ENCODE data around the gene ARL4D. TPM values are rescaled to one million over a fixed set of nuclear protein-coding genes. Genes with fewer than 3 reads are reported as not detected.

Gene ARL4D
- total and polyA plus RNA-seq, 4 donors, result 10.3 to 37.8 (median 16.4) TPM

DNA sequence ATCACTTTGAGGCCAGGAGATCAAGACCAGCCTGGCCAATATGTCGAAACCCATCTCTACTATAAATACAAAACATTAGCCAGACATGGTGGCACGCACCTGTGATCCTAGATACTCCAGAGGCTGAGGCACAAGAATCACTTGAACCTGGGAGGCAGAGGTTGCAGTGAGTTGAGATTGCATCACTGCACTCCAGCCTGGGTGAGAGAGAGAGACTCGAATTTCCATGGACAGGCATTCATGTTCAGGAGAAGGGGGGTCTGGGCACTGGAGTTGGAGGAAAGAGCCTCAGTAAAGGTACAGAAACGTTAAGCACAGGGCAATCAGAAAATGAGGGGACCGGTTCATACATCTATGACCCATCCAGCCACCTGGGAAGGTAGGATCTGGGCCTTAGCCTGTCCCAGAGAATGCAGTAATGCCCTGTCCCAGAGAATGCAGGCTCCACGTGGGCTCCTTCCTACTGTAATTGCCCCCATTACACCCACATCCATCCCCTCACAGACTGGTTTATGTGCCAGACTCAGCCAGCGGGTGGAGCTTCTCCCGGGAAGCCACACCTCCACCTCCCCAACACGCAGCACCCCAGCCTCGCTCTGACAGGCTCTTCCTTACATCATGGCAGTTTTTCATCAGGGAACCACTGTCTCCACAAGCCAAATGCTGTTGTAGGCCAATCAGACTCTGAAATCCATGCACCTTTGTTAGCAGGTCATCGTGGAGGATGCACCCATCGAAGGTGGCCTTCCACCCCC lies 21.6 kb upstream of the ARL4D start:
- no peaks in the 10 kb centered on the region for H3K36me3 ChIP-seq (ENCODE audit: control insufficient read depth in 4 of 4, insufficient read depth in 4 of 4, low read length in 4 of 4)
- no peak overlapping the region for H3K9ac ChIP-seq (ENCODE audit: insufficient read depth in 1 of 2, low read length in 2 of 2)
- DNase-seq (no peak), ATAC-seq (ENCODE audit: insufficient read depth, low FRiP score) (no peak)
- no peak overlapping the region for H3K4me3 ChIP-seq
- TF ChIP-seq, protein P1, sequence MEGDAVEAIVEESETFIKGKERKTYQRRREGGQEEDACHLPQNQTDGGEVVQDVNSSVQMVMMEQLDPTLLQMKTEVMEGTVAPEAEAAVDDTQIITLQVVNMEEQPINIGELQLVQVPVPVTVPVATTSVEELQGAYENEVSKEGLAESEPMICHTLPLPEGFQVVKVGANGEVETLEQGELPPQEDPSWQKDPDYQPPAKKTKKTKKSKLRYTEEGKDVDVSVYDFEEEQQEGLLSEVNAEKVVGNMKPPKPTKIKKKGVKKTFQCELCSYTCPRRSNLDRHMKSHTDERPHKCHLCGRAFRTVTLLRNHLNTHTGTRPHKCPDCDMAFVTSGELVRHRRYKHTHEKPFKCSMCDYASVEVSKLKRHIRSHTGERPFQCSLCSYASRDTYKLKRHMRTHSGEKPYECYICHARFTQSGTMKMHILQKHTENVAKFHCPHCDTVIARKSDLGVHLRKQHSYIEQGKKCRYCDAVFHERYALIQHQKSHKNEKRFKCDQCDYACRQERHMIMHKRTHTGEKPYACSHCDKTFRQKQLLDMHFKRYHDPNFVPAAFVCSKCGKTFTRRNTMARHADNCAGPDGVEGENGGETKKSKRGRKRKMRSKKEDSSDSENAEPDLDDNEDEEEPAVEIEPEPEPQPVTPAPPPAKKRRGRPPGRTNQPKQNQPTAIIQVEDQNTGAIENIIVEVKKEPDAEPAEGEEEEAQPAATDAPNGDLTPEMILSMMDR (IDR thresholded peaks at IDR 0.05; ENCODE audit: control extremely low read depth, extremely low read depth), result no peak
- peaks cover 0 to 5% (median under 1%) of the 10 kb centered on the region in 4 donors for H3K9me3 ChIP-seq (ENCODE audit: control insufficient read depth in 4 of 4, insufficient read depth in 3 of 4, low read length in 3 of 4)
- 76 to 90% methylated on average over 12 of the region's 12 CpGs for WGBS, 2 donors
- H3K4me1 ChIP-seq (ENCODE audit: control insufficient read depth in 5 of 5, insufficient read depth in 5 of 5, low read length in 5 of 5), result peaks cover 0 to 1% (median 0%) of the 10 kb centered on the region in 5 donors
- no peak overlapping the region for H3K27ac ChIP-seq (ENCODE audit: low read depth in 1 of 2, low read length in 1 of 2)
- no peaks in the 10 kb centered on the region for H3K27me3 ChIP-seq (ENCODE audit: control insufficient read depth in 3 of 3, insufficient read depth in 3 of 3, low read length in 2 of 3)

DNA sequence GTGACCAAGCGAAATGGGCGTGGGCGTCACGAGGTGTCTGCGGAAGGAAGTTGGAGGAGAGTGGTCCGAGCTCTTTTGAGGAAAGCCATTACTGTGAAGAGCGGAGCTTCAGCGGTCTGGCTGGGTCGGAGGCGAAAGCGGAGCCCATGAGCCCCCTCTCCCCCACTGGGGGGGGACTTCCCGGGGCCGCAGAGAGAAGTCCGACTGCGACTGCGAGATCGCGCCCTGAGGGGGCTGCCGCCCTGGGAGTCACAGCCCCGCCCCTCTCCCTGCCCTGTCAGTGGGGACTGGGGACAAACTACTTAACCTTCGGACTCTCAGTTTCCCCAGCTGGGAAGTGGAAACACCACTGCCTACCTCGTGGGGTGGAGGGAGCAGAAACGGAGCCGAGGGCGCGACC lies 20.0 kb upstream of the ARL4D start:
- Histone ChIP-seq H3K27ac (ENCODE audit: low read depth in 1 of 2, low read length in 1 of 2) (no peak overlapping the region), H3K27me3 (ENCODE audit: control insufficient read depth in 3 of 3, insufficient read depth in 3 of 3, low read length in 2 of 3) (no peaks in the 10 kb centered on the region), H3K4me1 (ENCODE audit: control insufficient read depth in 5 of 5, insufficient read depth in 5 of 5, low read length in 5 of 5) (peaks cover 0 to 1% (median 0%) of the 10 kb centered on the region in 5 donors), H3K4me3 (no peak overlapping the region), H3K9me3 (ENCODE audit: control insufficient read depth in 4 of 4, insufficient read depth in 3 of 4, low read length in 3 of 4) (peaks cover 0 to 5% (median under 1%) of the 10 kb centered on the region in 4 donors), H3K9ac (ENCODE audit: insufficient read depth in 1 of 2, low read length in 2 of 2) (no peak overlapping the region), H3K36me3 (ENCODE audit: control insufficient read depth in 4 of 4, insufficient read depth in 4 of 4, low read length in 4 of 4) (no peaks in the 10 kb centered on the region)
- DNase-seq (no peak), ATAC-seq (ENCODE audit: insufficient read depth, low FRiP score) (no peak)
- TF ChIP-seq, protein P1 (IDR thresholded peaks at IDR 0.05; ENCODE audit: control extremely low read depth, extremely low read depth), result no peak
- WGBS, 2 donors, result 95 to 96% methylated on average over 26 of the region's 26 CpGs

DNA sequence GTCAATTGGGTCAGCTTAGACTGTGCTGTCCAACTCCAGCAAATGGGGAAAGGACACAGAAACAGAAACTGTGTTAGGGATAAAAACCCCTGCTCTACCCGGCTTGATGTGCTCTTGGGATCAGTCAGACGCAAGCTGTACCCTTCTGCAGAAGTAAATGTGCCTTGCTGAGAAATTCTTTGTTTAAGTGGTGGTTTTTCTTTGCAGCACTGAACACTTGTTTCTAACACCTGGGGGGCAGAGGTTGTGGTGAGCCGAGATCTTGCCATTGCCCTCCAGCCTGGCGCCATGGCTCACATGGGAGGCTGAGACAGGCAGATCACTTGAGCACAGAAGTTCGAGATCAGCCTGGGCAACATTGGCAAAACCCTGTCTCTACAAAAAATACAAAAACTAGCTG lies 18.5 kb upstream of the ARL4D start:
- H3K9me3 ChIP-seq (ENCODE audit: control insufficient read depth in 4 of 4, insufficient read depth in 3 of 4, low read length in 3 of 4), result peaks cover 0 to 5% (median under 1%) of the 10 kb centered on the region in 4 donors
- WGBS, 2 donors, result 86 to 97% methylated on average over 5 of the region's 5 CpGs

More for the DNA sequence above, 18.5 kb upstream of the ARL4D start:
- no peak overlapping the region for H3K4me3 ChIP-seq
- no peak overlapping the region for H3K9ac ChIP-seq (ENCODE audit: insufficient read depth in 1 of 2, low read length in 2 of 2)
- ATAC-seq (ENCODE audit: insufficient read depth, low FRiP score), result no peak
- H3K27ac ChIP-seq (ENCODE audit: low read depth in 1 of 2, low read length in 1 of 2), result no peak overlapping the region
- H3K4me1 ChIP-seq (ENCODE audit: control insufficient read depth in 5 of 5, insufficient read depth in 5 of 5, low read length in 5 of 5), result peaks cover 0 to 1% (median 0%) of the 10 kb centered on the region in 5 donors
- H3K36me3 ChIP-seq (ENCODE audit: control insufficient read depth in 4 of 4, insufficient read depth in 4 of 4, low read length in 4 of 4), result no peaks in the 10 kb centered on the region
- H3K27me3 ChIP-seq (ENCODE audit: control insufficient read depth in 3 of 3, insufficient read depth in 3 of 3, low read length in 2 of 3), result no peaks in the 10 kb centered on the region
- no peak for DNase-seq
- TF ChIP-seq, protein P1 (IDR thresholded peaks at IDR 0.05; ENCODE audit: control extremely low read depth, extremely low read depth), result no peak

All from lung (tissue), 12 donors.